Fibroblast of pulmonary artery (primary cell): Measurements from ENCODE around the gene EPHA2.

Experiments
- DNase-seq: peaks from one replicate; pipeline ENCODE4 v3.0.0-alpha.2; 2010; ENCODE audit warnings: low read depth
- H3K4me3 ChIP-seq: replicated peaks from 2 replicates; pipeline ENCODE4 v1.5.1; 2011; ENCODE audit warnings: low read depth, mild to moderate bottlenecking, control low read depth, low read length, moderate library complexity
- CTCF ChIP-seq: IDR thresholded peaks from 2 replicates; pipeline ENCODE4 v1.5.1; 2011; ENCODE audit warnings: mild to moderate bottlenecking, control low read depth, low read length, inconsistent platforms; ENCODE audit errors: missing control alignments

Gene EPHA2

GRCh38 chr1:16118706-16119105, 37.2 kb downstream of the EPHA2 start:
- no peak overlapping the region for H3K4me3 ChIP-seq
- no peak for TF ChIP-seq CTCF
- DNase-seq: no peak

- H3K4me3 ChIP-seq: no peak overlapping the region
- no peak for DNase-seq
- no peak for TF ChIP-seq CTCF
Observed at GRCh38 chr1:16117936-16118335, 37.9 kb downstream of the EPHA2 start.

- H3K4me3 ChIP-seq: no peak overlapping the region
- no peak for DNase-seq
- TF ChIP-seq CTCF: no peak
Observed at GRCh38 chr1:16117369-16117768, 38.5 kb downstream of the EPHA2 start.

GRCh38 chr1:16116625-16117024, 39.2 kb downstream of the EPHA2 start:
- no peak for TF ChIP-seq CTCF
- no peak for DNase-seq
- H3K4me3 ChIP-seq: no peak overlapping the region

- no peak for DNase-seq
- H3K4me3 ChIP-seq: no peak overlapping the region
- TF ChIP-seq CTCF: no peak
Observed at GRCh38 chr1:16116002-16116401, 39.9 kb downstream of the EPHA2 start.

GRCh38 chr1:16115468-16115983, 40.3 kb downstream of the EPHA2 start:
- H3K4me3 ChIP-seq: no peak overlapping the region
- TF ChIP-seq CTCF: no peak
- no peak for DNase-seq
